GM12878 (cell line): ENCODE measurements around the gene TBC1D5. TPM values are rescaled to one million over a fixed set of nuclear protein-coding genes. Genes with fewer than 3 reads are reported as not detected.

ENCODE experiments used
- ATAC-seq: fragments of 200-7000 bp; cut with Tn5 transposase; 3 replicates; pipeline ENCODE4 v1.9.1; 2020; ENCODE audit warnings: mild to moderate bottlenecking, moderate library complexity
- BruUV-seq: library from RNA; stranded (reverse); fragments of 400-500 nt; replicated peaks from 2 replicates; lab custom pipeline; 2021; lab: Mats Ljungman, UMichigan
- CTCF ChIA-PET: fragments of 300-600 bp; sonication (Branson Sonifier 250); formaldehyde crosslinking; extraction: SDS; loops from one replicate; lab custom pipeline; 2021; ENCODE audit warnings: inconsistent platforms; lab: Yijun Ruan, JAX
- POLR2A ChIA-PET: fragments of 350-600 bp; formaldehyde crosslinking; extraction: SDS; loops from one replicate; lab custom pipeline; 2021; ENCODE audit warnings: inconsistent platforms; lab: Charles Lee
- RAD21 ChIA-PET: fragments of 300-600 bp; sonication (Branson Sonifier 250); formaldehyde crosslinking; loops from one replicate; lab custom pipeline; 2023; ENCODE audit warnings: antibody characterized with exemption; ENCODE audit not compliant: unreplicated experiment; lab: Charles Lee
- SMC1A ChIA-PET: fragments of 300-600 bp; sonication (Branson Sonifier 250); formaldehyde crosslinking; loops from one replicate; lab custom pipeline; 2023; ENCODE audit not compliant: unreplicated experiment, uncharacterized antibody; lab: Charles Lee
- DNase-seq: peaks from one replicate; pipeline ENCODE4 v3.0.0-alpha.2; 2011; ENCODE audit warnings: low read depth, low spot score
- FAIRE-seq: peaks from 3 replicates; lab custom pipeline; 2011; peaks lifted over from hg19 to GRCh38; lab: Jason Lieb, UNC
- H2AFZ ChIP-seq: 2 replicates; pipeline ENCODE4 v1.6.0; 2011; ENCODE audit warnings: low read depth, low read length, control low read depth; ENCODE audit not compliant: control insufficient read depth
- H3K27ac ChIP-seq: 2 replicates; pipeline ENCODE4 v1.5.1; 2011; ENCODE audit warnings: control low read depth; ENCODE audit not compliant: control insufficient read depth, insufficient read depth
- H3K27me3 ChIP-seq, 2 experiments: replicated peaks in 1 of 2; 2 replicates each; pipeline versions ENCODE4 v1.6.0 to v1.6.1; 2011; ENCODE audit warnings: low read length in 1 of 2; ENCODE audit not compliant: control insufficient read depth in 2 of 2, insufficient read depth in 2 of 2
- H3K36me3 ChIP-seq, 2 experiments: 2 replicates each; pipeline ENCODE4 v1.5.1; 2011; ENCODE audit warnings: low read length in 1 of 2; ENCODE audit not compliant: control insufficient read depth in 2 of 2, insufficient read depth in 2 of 2
- H3K4me1 ChIP-seq: 2 replicates; pipeline ENCODE4 v1.6.1; 2011; ENCODE audit warnings: mild to moderate bottlenecking, low read length, moderate library complexity, mixed read lengths; ENCODE audit not compliant: control insufficient read depth, insufficient read depth
- H3K4me2 ChIP-seq: 2 replicates; pipeline ENCODE4 v1.6.0; 2011; ENCODE audit warnings: control low read depth; ENCODE audit not compliant: control insufficient read depth, insufficient read depth
- H3K4me3 ChIP-seq: fragments of 200-600 bp; sonication (generic); 2 replicates; pipeline ENCODE4 v1.5.1; 2016
- H3K79me2 ChIP-seq: 2 replicates; pipeline ENCODE4 v1.6.0; 2011; ENCODE audit warnings: low read length; ENCODE audit not compliant: control insufficient read depth, insufficient read depth
- H3K9ac ChIP-seq: 2 replicates; pipeline ENCODE4 v1.8.0; 2011; ENCODE audit warnings: low read length, control low read depth, mixed read lengths; ENCODE audit not compliant: control insufficient read depth, insufficient read depth
- H3K9me3 ChIP-seq: replicated peaks from 3 replicates; pipeline ENCODE4 v1.5.1; 2011; ENCODE audit warnings: mild to moderate bottlenecking, low read length; ENCODE audit not compliant: control insufficient read depth, insufficient read depth
- H4K20me1 ChIP-seq: 2 replicates; pipeline ENCODE4 v1.6.0; 2011; ENCODE audit not compliant: control insufficient read depth, insufficient read depth
- CBX5 ChIP-seq: sonication (generic); IDR thresholded peaks from 2 replicates; pipeline ENCODE4 v1.6.1; 2016; ENCODE audit warnings: low read depth, moderate library complexity, mild to moderate bottlenecking, inconsistent platforms
- CEBPZ ChIP-seq: fragments of 150-350 bp; IDR thresholded peaks from 2 replicates; pipeline ENCODE4 v1.6.1; 2016; ENCODE audit warnings: low read depth, low read length
- CUX1 ChIP-seq: IDR thresholded peaks from 2 replicates; pipeline ENCODE4 v1.6.1; 2012; ENCODE audit warnings: improper control_type of control experiment, low read depth, low read length; ENCODE audit not compliant: insufficient replicate concordance
- MAX ChIP-seq: IDR thresholded peaks from 2 replicates; pipeline ENCODE4 v1.6.1; 2012; ENCODE audit warnings: low read depth, low read length, improper control_type of control experiment
- MTA2 ChIP-seq: fragments of 450-650 bp; IDR thresholded peaks from 2 replicates; pipeline ENCODE4 v1.6.1; 2016; ENCODE audit warnings: low read depth, mild to moderate bottlenecking, moderate library complexity
- NBN ChIP-seq: fragments of 450-650 bp; IDR thresholded peaks from 2 replicates; pipeline ENCODE4 v1.6.1; 2016
- NRF1 ChIP-seq: conservative IDR thresholded peaks from 2 replicates; pipeline ENCODE4 v1.6.1; 2011; ENCODE audit warnings: mild to moderate bottlenecking, low read depth, low read length, improper control_type of control experiment
- POLR2A ChIP-seq: IDR thresholded peaks from 2 replicates; pipeline ENCODE4 v1.6.1; 2011; ENCODE audit warnings: low read depth, mild to moderate bottlenecking, low read length
- RAD51 ChIP-seq: fragments of 450-650 bp; IDR thresholded peaks from 2 replicates; pipeline ENCODE4 v1.6.1; 2016; ENCODE audit warnings: moderate library complexity, mild to moderate bottlenecking, inconsistent platforms
- RCOR1 ChIP-seq: conservative IDR thresholded peaks from 2 replicates; pipeline ENCODE4 v1.6.1; 2012; ENCODE audit warnings: low read depth, low read length, improper control_type of control experiment
- STAT3 ChIP-seq: IDR thresholded peaks from 2 replicates; pipeline ENCODE4 v1.6.1; 2011; ENCODE audit warnings: low read depth, low read length, improper control_type of control experiment
- ZNF24 ChIP-seq: fragments of 450-650 bp; IDR thresholded peaks from 2 replicates; pipeline ENCODE4 v1.6.1; 2017; ENCODE audit warnings: antibody characterized with exemption, mild to moderate bottlenecking
- WGBS: methylation state at CpG from one replicate; pipeline ENCODE4 v1.1.6; 2016; ENCODE audit warnings: low lambda C conversion rate; ENCODE audit not compliant: insufficient replicate concordance, insufficient coverage; ENCODE audit errors: missing lambda C conversion rate; 5-methylcytosine and 5-hydroxymethylcytosine counted together
- in situ Hi-C: fragments of 300-500 bp; cut with MboI; formaldehyde crosslinking; loops from 9 replicates; pipeline ENCODE4 v1.14.3; 2018; ENCODE audit warnings: mixed read lengths
- intact Hi-C: fragments of 100-400 bp; cut with micrococcal nuclease; formaldehyde crosslinking; loops from one replicate; pipeline ENCODE4 v1.14.2; 2022; ENCODE audit not compliant: unreplicated experiment
- polyA plus RNA-seq, 11 experiments: library from polyadenylated mRNA; depleted of rRNA in 4 of 11; unstranded in 6 of 11; stranded (reverse) in 5 of 11; fragments of >200 nt; fragmentation: Nextera tagmentation in 4 of 11; fragmentation: Illumina TruSeq in 1 of 11; extraction: Ambion mirVana in 4 of 11; extraction: Trizol in 1 of 11; gene quantifications; 1 replicate in 1 of 11; 2 replicates in 10 of 11; pipeline versions ENCODE4 v1.2.1 to v1.2.3, GENCODE V29; 2011 to 2016; ENCODE audit warnings: inconsistent platforms in 2 of 11, missing spikeins in 2 of 11, low read depth in 1 of 11
- total RNA-seq, 4 experiments: library from RNA; depleted of rRNA in 3 of 4; stranded (reverse); fragments of >200 nt in 3 of 4; fragmentation: Illumina TruSeq in 1 of 4; extraction: Trizol in 1 of 4; gene quantifications; 2 replicates each; pipeline versions ENCODE4 v1.2.1 to v1.2.3, GENCODE V29; 2013 to 2021

TBC1D5 gene
- total and polyA plus RNA-seq, 10 of the 15 experiments (the other 5 are each of a cell fraction or from before 2014, with no cell fraction given), result 5.5 to 61.0 (median 43.8) TPM

- DNase-seq (no peak), FAIRE-seq (no peak), ATAC-seq (no peak)
- no peak for TF ChIP-seq CBX5
- no peak for TF ChIP-seq MAX
- TF ChIP-seq STAT3, result no peak
- TF ChIP-seq POLR2A, result no peak
- TF ChIP-seq RCOR1, result no peak
- TF ChIP-seq ZNF24, result no peak
- no peak for TF ChIP-seq NRF1
- TF ChIP-seq NBN, result no peak
- TF ChIP-seq CUX1, result no peak
- TF ChIP-seq CEBPZ, result no peak
- TF ChIP-seq RAD51, result no peak
- no peak for TF ChIP-seq MTA2
- no peaks in the 10 kb centered on the region for H3K4me1 ChIP-seq
- no peaks in the 10 kb centered on the region for H3K27me3 ChIP-seq
- H3K36me3 ChIP-seq, result peaks cover 14 to 16% of the 10 kb centered on the region in 2 experiments
- POLR2A ChIA-PET, result no interaction called here
- H2AFZ ChIP-seq, result no peak overlapping the region
- CTCF ChIA-PET, result interaction anchor here (1.1 kb wide), 1 partner anchor 20 kb away, joined by 3 read pairs; no protein-coding TSS in a partner anchor
- RAD21 ChIA-PET, result no interaction called here
- SMC1A ChIA-PET, result interaction anchor here (0.8 to 2.2 kb wide), 3 partner anchors 10 to 25 kb away, joined by 3 to 7 read pairs (median 4); no protein-coding TSS in a partner anchor
- H3K9me3 ChIP-seq, result no peaks in the 10 kb centered on the region
- H3K4me2 ChIP-seq, result no peak overlapping the region
- H3K79me2 ChIP-seq, result no peaks in the 10 kb centered on the region
- H3K9ac ChIP-seq, result no peak overlapping the region
- no TSS peak for BruUV-seq
- whole genome bisulfite sequencing, result 97% methylated on average over 2 of the region's 2 CpGs
- no peaks in the 10 kb centered on the region for H4K20me1 ChIP-seq
- intact Hi-C loops (no loop called here), in situ Hi-C loops (no loop called here)
- no peak overlapping the region for H3K27ac ChIP-seq
- H3K4me3 ChIP-seq, result no peak overlapping the region
Measured at GRCh38 chr3:17162116-17162515, 580.3 kb downstream of the TBC1D5 start.
